Stimulated activated CD8-positive, alpha-beta memory T cell treated with anti-CD3 and anti-CD28 coated beads, Interleukin-12 subunit alpha, Interleukin-12 subunit beta, amount 100 ng/mL, for 24 hours (primary cell): ENCODE results near the gene PNMA1.

Experiments
- DNase-seq: peaks from one replicate; pipeline ENCODE4 v3.0.0-alpha.2; 2020; ENCODE audit errors: extremely low read depth

The PNMA1 gene

DNA sequence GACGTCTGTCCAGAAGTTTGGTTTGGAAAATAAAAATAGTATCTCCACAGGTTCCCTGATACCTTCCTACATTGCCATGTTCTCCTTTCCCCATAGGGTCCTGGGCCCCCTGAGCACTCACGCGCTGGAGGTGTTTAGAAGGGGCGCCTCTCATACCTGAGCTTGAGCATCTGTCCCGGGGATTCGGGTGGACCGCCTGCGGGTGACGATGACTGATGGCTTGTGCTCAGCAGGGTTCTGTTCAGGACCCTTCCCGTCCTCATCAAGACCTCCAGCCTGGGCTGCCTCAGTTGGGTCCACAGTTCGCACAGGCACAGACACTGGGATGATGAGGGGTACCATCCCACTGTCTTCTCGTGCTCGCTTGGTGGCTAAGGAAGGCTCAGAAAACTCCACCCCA is 22.7 kb upstream of the PNMA1 start:
- DNase-seq, result no peak

GRCh38 chr14:73732006-73732405 is 17.8 kb upstream of the PNMA1 start:
- no peak for DNase-seq

GRCh38 chr14:73731111-73731510 is 16.9 kb upstream of the PNMA1 start:
- DNase-seq, result no peak

GRCh38 chr14:73729556-73730265 is 15.5 kb upstream of the PNMA1 start:
- no peak for DNase-seq

- peak; percentile 63 for DNase-seq
Observed at GRCh38 chr14:73728717-73729330, 14.6 kb upstream of the PNMA1 start.

DNA sequence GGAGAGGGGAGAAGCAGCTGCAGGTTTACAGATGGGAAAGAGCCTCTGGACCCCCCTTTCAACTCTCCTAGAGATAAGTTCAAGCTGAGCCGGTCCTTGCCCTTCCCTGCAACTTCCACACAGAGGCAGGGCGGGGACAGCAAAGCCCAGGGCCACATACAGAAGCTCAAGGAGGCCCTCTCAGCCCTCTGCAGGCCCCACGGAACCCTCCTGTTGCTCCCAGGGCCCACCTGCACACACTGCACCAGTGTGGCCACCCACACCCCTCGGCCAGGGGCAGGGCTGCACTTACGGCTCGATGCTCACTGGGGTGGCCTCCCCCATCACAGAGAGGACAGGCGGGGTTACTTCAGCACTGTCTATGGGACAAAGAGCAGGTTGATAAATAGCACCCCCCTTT is 13.0 kb upstream of the PNMA1 start:
- DNase-seq, result no peak

GRCh38 chr14:73726025-73726961 is 12.1 kb upstream of the PNMA1 start:
- DNase-seq, result no peak

DNA sequence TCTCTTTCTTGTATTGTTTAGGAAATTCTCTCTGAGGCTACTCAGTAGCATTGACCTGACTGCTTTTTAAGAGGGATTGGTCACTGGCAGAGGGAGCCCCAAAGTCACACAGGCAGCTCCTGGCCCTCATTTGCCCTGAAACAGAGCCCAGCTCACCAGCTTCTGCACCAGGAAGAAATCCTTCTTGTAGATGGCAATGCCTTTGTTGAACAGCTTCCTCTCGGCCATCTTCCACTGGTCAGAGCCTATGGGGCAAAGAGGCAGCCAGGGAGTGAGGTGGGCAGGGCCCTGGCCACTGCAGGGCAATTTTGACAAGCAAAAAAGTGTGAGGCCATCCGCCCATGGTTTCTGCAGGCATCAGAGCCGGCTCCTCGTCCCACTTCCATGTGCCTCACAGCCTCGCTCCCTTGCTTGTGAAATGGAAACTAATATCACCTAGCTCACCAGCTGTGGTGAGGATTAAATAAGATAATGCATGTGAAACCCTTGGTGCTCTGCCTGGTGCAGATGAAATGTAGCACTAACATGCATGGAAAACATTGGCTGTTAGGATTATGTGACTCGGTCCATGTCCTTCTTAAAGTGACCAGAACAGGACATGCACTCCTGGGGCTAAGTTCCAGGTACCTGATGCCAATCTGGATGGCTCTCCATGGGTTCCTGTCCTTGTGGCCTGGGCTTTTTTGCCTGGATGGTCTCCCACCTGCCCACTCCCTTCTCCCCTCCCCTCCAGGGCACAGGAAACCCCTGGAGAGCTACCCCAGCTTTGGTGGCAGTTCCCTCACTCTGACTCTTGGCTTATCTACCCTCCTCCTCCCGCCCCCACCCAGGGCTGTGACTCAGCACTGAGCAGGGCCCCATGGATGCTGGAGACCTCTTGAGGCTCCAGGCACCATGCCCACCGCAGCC is 11.2 kb upstream of the PNMA1 start:
- no peak for DNase-seq

DNA sequence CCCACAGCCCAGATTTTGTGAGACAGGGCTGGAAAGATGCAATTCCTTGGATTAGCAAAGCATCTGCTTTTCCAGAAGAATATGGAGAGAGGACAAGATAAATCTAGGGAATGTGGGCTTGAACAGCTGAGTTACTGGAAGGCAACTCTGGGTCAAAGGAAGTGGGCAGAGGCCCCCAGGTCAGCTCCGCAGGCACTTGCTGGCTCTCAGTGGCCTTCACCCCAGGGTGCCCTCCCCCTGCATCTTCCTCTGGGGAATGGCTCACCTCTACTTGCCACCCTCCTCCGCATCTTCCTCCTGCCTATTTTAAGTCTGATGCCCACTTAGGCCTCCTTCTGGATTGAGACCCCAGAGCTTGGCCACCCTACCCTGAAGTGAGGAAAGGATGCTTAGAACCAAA is 10.5 kb upstream of the PNMA1 start:
- no peak for DNase-seq

GRCh38 chr14:73723797-73724661 is 9.8 kb upstream of the PNMA1 start:
- no peak for DNase-seq

- DNase-seq, result no peak
Observed at GRCh38 chr14:73723406-73723796, 9.2 kb upstream of the PNMA1 start.

DNA sequence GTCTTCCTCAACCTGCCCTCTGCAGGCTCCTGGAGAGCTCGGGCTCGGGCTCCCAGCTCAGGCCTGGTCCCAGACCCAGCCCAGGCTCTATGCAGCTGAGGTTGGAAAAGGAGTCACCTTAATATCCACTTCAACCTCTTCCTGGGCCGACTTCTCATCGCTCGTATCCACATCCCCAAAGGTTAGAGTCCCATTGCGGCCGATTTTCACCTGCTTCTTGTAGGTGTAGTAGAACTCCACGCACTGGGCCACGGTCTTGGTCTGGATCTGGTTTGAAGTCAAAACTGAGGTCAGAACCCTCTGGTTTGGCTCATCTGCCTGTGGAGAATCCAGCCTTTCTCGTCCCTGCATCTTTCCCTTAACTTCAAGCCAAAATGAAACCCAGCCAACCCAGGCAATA is 8.4 kb upstream of the PNMA1 start:
- DNase-seq, result no peak

GRCh38 chr14:73721101-73721821 is 7.1 kb upstream of the PNMA1 start:
- no peak for DNase-seq

DNA sequence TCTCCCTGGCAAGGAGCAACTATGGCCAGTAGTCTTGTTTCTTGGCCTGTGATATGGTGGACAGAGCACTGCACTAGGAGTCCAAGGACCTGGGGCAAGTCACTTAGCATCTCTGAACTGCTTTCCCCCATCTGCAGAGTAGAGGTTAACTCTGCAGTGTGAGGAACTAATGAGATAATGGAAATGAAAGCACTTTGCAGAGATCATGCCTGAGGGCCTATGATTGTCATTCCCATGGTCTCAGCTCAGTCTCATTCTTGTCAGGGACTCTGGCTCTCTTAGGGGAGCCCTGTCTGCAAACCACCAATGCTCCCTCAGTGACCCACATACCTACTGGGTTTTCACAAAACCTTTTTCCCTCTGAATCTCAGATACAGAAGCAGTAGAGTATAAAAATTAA is 6.5 kb upstream of the PNMA1 start:
- DNase-seq, result no peak

GRCh38 chr14:73719791-73720190 is 5.6 kb upstream of the PNMA1 start:
- no peak for DNase-seq

- no peak for DNase-seq
Observed at GRCh38 chr14:73719361-73719760, 5.2 kb upstream of the PNMA1 start.

DNA sequence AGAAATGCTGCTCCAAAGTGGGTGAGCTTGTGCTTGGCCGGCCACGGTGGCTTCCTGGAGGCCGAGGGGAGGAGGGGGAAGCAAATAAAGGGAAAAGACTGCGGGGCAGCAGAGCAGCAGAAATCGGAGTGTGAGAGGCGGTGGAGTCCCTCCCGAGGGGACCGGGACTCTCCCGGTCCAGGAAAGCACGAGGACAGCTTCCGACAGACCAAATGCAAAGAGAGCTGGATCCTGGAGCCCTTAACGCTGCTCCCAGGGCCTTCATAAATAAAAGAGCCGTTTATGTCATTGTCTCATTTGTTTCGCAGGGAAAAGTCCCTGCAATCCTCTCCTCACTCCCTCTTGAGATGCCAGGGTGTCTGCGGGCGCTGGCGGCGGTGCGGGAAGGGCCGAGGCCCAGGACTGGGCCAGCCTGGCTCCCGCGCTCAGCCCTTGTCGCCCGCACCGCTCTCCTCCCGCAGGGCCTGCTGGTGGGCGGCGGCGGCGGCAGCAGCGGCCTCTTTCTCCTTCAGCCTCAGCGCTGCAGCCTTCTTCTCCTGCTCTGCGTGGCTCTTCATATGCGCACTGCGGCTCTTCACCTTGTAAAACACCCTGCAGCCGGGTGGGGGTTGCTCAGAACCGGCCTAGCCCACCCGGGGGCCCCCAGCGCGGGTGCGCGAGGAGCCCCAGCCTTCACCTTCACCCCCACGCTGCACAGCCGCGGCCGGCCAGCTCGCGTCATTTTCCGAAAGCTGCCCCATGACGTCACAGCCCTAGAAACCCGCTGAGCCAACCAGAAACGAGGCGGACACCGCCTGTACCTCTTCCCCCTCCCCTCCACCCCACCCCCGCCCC is 4.5 kb upstream of the PNMA1 start:
- DNase-seq, result no peak

DNA sequence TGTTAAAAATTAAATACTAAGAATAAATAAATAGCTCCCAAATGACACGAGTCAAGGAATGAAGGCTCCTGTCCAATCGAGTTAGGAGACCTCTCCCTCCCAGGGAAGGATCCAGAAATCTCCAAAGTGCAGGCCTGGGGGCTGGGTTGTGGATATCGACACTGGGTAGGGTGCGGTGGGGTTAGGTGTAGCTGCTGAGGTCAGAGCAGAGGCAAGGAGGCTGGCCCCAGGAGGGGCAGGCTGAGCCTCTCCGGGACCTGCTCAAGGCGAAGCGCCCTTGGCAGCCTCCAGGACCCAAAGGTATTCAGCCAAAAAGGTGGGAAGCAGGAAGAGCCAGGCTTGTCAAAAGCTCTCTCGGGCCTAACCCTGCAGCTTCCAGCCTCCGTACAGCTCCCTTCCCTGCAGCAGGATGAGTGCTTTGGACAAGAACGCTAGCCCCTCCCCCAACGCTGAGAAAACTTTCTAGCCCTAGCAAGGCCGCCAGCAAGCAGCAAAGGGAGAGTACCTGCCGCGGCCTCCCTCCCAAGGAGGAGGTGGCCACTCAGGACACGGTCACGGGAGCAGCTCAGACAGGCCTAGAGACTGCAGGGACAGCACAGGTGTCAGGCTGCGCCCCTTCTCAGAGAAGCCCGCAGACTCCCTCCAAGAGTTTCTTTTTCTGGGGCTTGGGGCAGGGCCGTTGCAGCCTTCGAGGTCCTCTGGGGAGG is 3.7 kb upstream of the PNMA1 start:
- DNase-seq, result no peak
